GM12878 (cell line): ENCODE measurements around the gene AGRN. TPM values are rescaled to one million over a fixed set of nuclear protein-coding genes. Genes with fewer than 3 reads are reported as not detected.

Experiments
- ATAC-seq: fragments of 200-7000 bp; cut with Tn5 transposase; 3 replicates; pipeline ENCODE4 v1.9.1; 2020; ENCODE audit warnings: mild to moderate bottlenecking, moderate library complexity
- BruUV-seq: library from RNA; stranded (reverse); fragments of 400-500 nt; replicated peaks from 2 replicates; lab custom pipeline; 2021; lab: Mats Ljungman, UMichigan
- CTCF ChIA-PET: fragments of 300-600 bp; sonication (Branson Sonifier 250); formaldehyde crosslinking; extraction: SDS; loops from one replicate; lab custom pipeline; 2021; ENCODE audit warnings: inconsistent platforms; lab: Yijun Ruan, JAX
- POLR2A ChIA-PET: fragments of 350-600 bp; formaldehyde crosslinking; extraction: SDS; loops from one replicate; lab custom pipeline; 2021; ENCODE audit warnings: inconsistent platforms; lab: Charles Lee
- RAD21 ChIA-PET: fragments of 300-600 bp; sonication (Branson Sonifier 250); formaldehyde crosslinking; loops from one replicate; lab custom pipeline; 2023; ENCODE audit warnings: antibody characterized with exemption; ENCODE audit not compliant: unreplicated experiment; lab: Charles Lee
- SMC1A ChIA-PET: fragments of 300-600 bp; sonication (Branson Sonifier 250); formaldehyde crosslinking; loops from one replicate; lab custom pipeline; 2023; ENCODE audit not compliant: unreplicated experiment, uncharacterized antibody; lab: Charles Lee
- DNase-seq: peaks from one replicate; pipeline ENCODE4 v3.0.0-alpha.2; 2011; ENCODE audit warnings: low read depth, low spot score
- FAIRE-seq: peaks from 3 replicates; lab custom pipeline; 2011; peaks lifted over from hg19 to GRCh38; lab: Jason Lieb, UNC
- H2AFZ ChIP-seq: 2 replicates; pipeline ENCODE4 v1.6.0; 2011; ENCODE audit warnings: low read depth, low read length, control low read depth; ENCODE audit not compliant: control insufficient read depth
- H3K27ac ChIP-seq: 2 replicates; pipeline ENCODE4 v1.5.1; 2011; ENCODE audit warnings: control low read depth; ENCODE audit not compliant: control insufficient read depth, insufficient read depth
- H3K27me3 ChIP-seq, 2 experiments: replicated peaks in 1 of 2; 2 replicates each; pipeline versions ENCODE4 v1.6.0 to v1.6.1; 2011; ENCODE audit warnings: low read length in 1 of 2; ENCODE audit not compliant: control insufficient read depth in 2 of 2, insufficient read depth in 2 of 2
- H3K36me3 ChIP-seq, 2 experiments: 2 replicates each; pipeline ENCODE4 v1.5.1; 2011; ENCODE audit warnings: low read length in 1 of 2; ENCODE audit not compliant: control insufficient read depth in 2 of 2, insufficient read depth in 2 of 2
- H3K4me1 ChIP-seq: 2 replicates; pipeline ENCODE4 v1.6.1; 2011; ENCODE audit warnings: mild to moderate bottlenecking, low read length, moderate library complexity, mixed read lengths; ENCODE audit not compliant: control insufficient read depth, insufficient read depth
- H3K4me2 ChIP-seq: 2 replicates; pipeline ENCODE4 v1.6.0; 2011; ENCODE audit warnings: control low read depth; ENCODE audit not compliant: control insufficient read depth, insufficient read depth
- H3K4me3 ChIP-seq: fragments of 200-600 bp; sonication (generic); 2 replicates; pipeline ENCODE4 v1.5.1; 2016
- H3K79me2 ChIP-seq: 2 replicates; pipeline ENCODE4 v1.6.0; 2011; ENCODE audit warnings: low read length; ENCODE audit not compliant: control insufficient read depth, insufficient read depth
- H3K9ac ChIP-seq: 2 replicates; pipeline ENCODE4 v1.8.0; 2011; ENCODE audit warnings: low read length, control low read depth, mixed read lengths; ENCODE audit not compliant: control insufficient read depth, insufficient read depth
- H3K9me3 ChIP-seq: replicated peaks from 3 replicates; pipeline ENCODE4 v1.5.1; 2011; ENCODE audit warnings: mild to moderate bottlenecking, low read length; ENCODE audit not compliant: control insufficient read depth, insufficient read depth
- H4K20me1 ChIP-seq: 2 replicates; pipeline ENCODE4 v1.6.0; 2011; ENCODE audit not compliant: control insufficient read depth, insufficient read depth
- CBX3 ChIP-seq: fragments of 200-600 bp; sonication (generic); IDR thresholded peaks from 2 replicates; pipeline ENCODE4 v1.6.1; 2016; ENCODE audit warnings: low read depth, borderline replicate concordance
- CHD1 ChIP-seq: IDR thresholded peaks from 2 replicates; pipeline ENCODE4 v1.6.1; 2012; ENCODE audit warnings: low read depth, low read length, improper control_type of control experiment
- CUX1 ChIP-seq: IDR thresholded peaks from 2 replicates; pipeline ENCODE4 v1.6.1; 2012; ENCODE audit warnings: improper control_type of control experiment, low read depth, low read length; ENCODE audit not compliant: insufficient replicate concordance
- WRNIP1 ChIP-seq: IDR thresholded peaks from 2 replicates; pipeline ENCODE4 v1.6.1; 2011; ENCODE audit warnings: low read depth, low read length, improper control_type of control experiment, borderline replicate concordance
- YBX1 ChIP-seq: fragments of 450-650 bp; IDR thresholded peaks from 2 replicates; pipeline ENCODE4 v1.6.1; 2016; ENCODE audit warnings: antibody characterized with exemption
- ZBTB40 ChIP-seq: fragments of 450-650 bp; IDR thresholded peaks from 2 replicates; pipeline ENCODE4 v1.6.1; 2016; ENCODE audit warnings: mild to moderate bottlenecking, moderate library complexity, borderline replicate concordance
- ZNF592 ChIP-seq: fragments of 450-650 bp; IDR thresholded peaks from 2 replicates; pipeline ENCODE4 v1.6.1; 2017; ENCODE audit warnings: mild to moderate bottlenecking, moderate library complexity
- WGBS: methylation state at CpG from one replicate; pipeline ENCODE4 v1.1.6; 2016; ENCODE audit warnings: low lambda C conversion rate; ENCODE audit not compliant: insufficient replicate concordance, insufficient coverage; ENCODE audit errors: missing lambda C conversion rate; 5-methylcytosine and 5-hydroxymethylcytosine counted together
- in situ Hi-C: fragments of 300-500 bp; cut with MboI; formaldehyde crosslinking; loops from 9 replicates; pipeline ENCODE4 v1.14.3; 2018; ENCODE audit warnings: mixed read lengths
- intact Hi-C: fragments of 100-400 bp; cut with micrococcal nuclease; formaldehyde crosslinking; loops from one replicate; pipeline ENCODE4 v1.14.2; 2022; ENCODE audit not compliant: unreplicated experiment
- polyA plus RNA-seq, 11 experiments: library from polyadenylated mRNA; depleted of rRNA in 4 of 11; unstranded in 6 of 11; stranded (reverse) in 5 of 11; fragments of >200 nt; fragmentation: Nextera tagmentation in 4 of 11; fragmentation: Illumina TruSeq in 1 of 11; extraction: Ambion mirVana in 4 of 11; extraction: Trizol in 1 of 11; gene quantifications; 1 replicate in 1 of 11; 2 replicates in 10 of 11; pipeline versions ENCODE4 v1.2.1 to v1.2.3, GENCODE V29; 2011 to 2016; ENCODE audit warnings: inconsistent platforms in 2 of 11, missing spikeins in 2 of 11, low read depth in 1 of 11
- total RNA-seq, 4 experiments: library from RNA; depleted of rRNA in 3 of 4; stranded (reverse); fragments of >200 nt in 3 of 4; fragmentation: Illumina TruSeq in 1 of 4; extraction: Trizol in 1 of 4; gene quantifications; 2 replicates each; pipeline versions ENCODE4 v1.2.1 to v1.2.3, GENCODE V29; 2013 to 2021

Gene AGRN
- total and polyA plus RNA-seq, 10 of the 15 experiments (the other 5 are each of a cell fraction or from before 2014, with no cell fraction given), result 0.02 to 41.8 (median 4.1) TPM

DNA sequence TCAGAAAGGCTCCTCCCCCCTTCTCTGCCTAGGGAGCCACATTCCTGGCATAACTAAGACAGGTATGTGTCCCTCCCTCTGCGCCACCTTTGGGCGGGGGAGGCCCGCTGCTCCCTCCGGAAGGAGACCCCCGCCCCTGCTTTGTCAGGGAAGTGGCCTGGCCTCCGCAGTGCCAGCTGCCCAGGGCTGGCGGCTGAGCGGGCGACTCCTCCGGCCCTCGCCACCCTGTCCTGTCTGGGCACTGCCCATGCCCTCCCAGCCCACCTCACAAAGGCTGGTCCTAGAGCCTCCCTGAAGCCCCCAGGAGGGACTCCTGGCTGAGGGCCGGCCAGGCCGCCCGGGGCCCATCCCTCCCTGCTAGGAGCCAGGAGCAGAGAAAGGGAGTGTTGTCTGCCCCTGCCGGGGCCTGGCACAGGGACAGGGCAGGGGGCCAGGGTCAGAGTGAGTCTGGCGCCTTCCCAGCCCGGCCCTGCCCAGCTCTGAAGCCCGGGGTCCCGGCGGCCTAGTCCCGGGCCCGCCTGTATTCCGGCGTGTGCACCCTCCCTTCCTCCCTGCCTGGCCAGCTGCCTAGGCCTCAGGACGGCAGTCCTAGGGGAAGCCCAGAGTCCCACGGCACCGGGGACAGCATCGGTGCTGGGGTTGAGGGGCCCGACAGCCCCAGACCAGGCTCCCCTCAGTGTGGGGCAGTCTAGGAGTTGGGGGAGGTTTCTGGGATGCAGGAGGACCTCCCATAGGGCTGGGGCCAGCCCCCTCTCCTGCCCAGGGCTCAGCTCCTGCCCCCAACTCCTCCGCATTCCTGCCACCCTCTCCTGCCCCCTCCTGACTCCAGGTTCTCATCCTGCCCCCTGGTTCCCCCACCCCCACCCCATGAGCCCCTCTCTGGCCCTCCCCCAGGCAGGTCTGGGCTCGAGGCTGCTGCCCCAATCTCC, 5.1 kb downstream of the AGRN start:
- ChIA-PET SMC1A (no interaction called here), RAD21 (no interaction called here), POLR2A (interaction anchor here (0.6 kb wide), 1 partner anchor 39 kb away, joined by 4 read pairs; no protein-coding TSS in a partner anchor), CTCF (interaction anchor here (0.8 to 2.5 kb wide), 4 partner anchors 8 to 41 kb away, joined by 3 to 10 read pairs (median 4); no protein-coding TSS in a partner anchor)
- 65% methylated on average over 28 of the region's 31 CpGs for WGBS
- H4K20me1 ChIP-seq, result no peaks in the 10 kb centered on the region
- no peaks in the 10 kb centered on the region for H3K27me3 ChIP-seq
- ATAC-seq (no peak), FAIRE-seq (no peak), DNase-seq (no peak)
- intact Hi-C loops (no loop called here), in situ Hi-C loops (loop anchor here (5.0 kb wide), 1 partner anchor 37 kb away; no protein-coding TSS in a partner anchor)
- peaks cover 7% of the 10 kb centered on the region for H3K4me1 ChIP-seq
- H3K4me2 ChIP-seq, result no peak overlapping the region
- no peak overlapping the region for H3K4me3 ChIP-seq
- peaks cover 2% of the 10 kb centered on the region; the same call in 1 of the 2 replicates for H3K79me2 ChIP-seq
- no peak overlapping the region for H3K27ac ChIP-seq
- H3K9ac ChIP-seq, result no peak overlapping the region
- no peak overlapping the region for H2AFZ ChIP-seq
- no peaks in the 10 kb centered on the region for H3K9me3 ChIP-seq
- H3K36me3 ChIP-seq, result no peaks in the 10 kb centered on the region; a peak in 1 of 4 replicates
- BruUV-seq, result no TSS peak
- TF ChIP-seq CHD1, result no peak
- TF ChIP-seq WRNIP1, result no peak
- no peak for TF ChIP-seq YBX1
- TF ChIP-seq CUX1, result no peak
- no peak for TF ChIP-seq CBX3
- TF ChIP-seq ZBTB40, result no peak
- no peak for TF ChIP-seq ZNF592
